Right hindlimb (tissue), 1 donor: Measurements from ENCODE around the gene ESYT3.
A peak's percentile ranks its signal among the peaks of the same experiment; 100 is the strongest.

ENCODE experiments used
- DNase-seq: peaks from one replicate; pipeline ENCODE4 v3.0.0-alpha.2; 2018

Gene ESYT3

GRCh38 chr3:138434276-138434874 is at the start of gene ESYT3:
Gene ESYT3 (plus strand): TSS chr3:138434616. CDS start chr3:138434799, 183 bp downstream.
- DNase-seq = peak; percentile 75

GRCh38 chr3:138384976-138385375 is 49.4 kb upstream of the ESYT3 start:
- DNase-seq = no peak

GRCh38 chr3:138389144-138389601 is 45.2 kb upstream of the ESYT3 start:
- no peak for DNase-seq

- no peak for DNase-seq
Observed at GRCh38 chr3:138389841-138390581, 44.4 kb upstream of the ESYT3 start.

- no peak for DNase-seq
Observed at GRCh38 chr3:138390582-138390932, 43.9 kb upstream of the ESYT3 start.

GRCh38 chr3:138394156-138394555 is 40.3 kb upstream of the ESYT3 start:
- no peak for DNase-seq

GRCh38 chr3:138394686-138395085 is 39.7 kb upstream of the ESYT3 start:
- no peak for DNase-seq

GRCh38 chr3:138395865-138396751 is 38.3 kb upstream of the ESYT3 start:
- no peak for DNase-seq

GRCh38 chr3:138396752-138397410 is 37.5 kb upstream of the ESYT3 start:
- no peak for DNase-seq

GRCh38 chr3:138397983-138398382 is 36.4 kb upstream of the ESYT3 start:
- DNase-seq = no peak

GRCh38 chr3:138398791-138399575 is 35.4 kb upstream of the ESYT3 start:
- no peak for DNase-seq

- no peak for DNase-seq
Observed at GRCh38 chr3:138399766-138400165, 34.6 kb upstream of the ESYT3 start.

- DNase-seq = no peak
Observed at GRCh38 chr3:138400651-138401070, 33.8 kb upstream of the ESYT3 start.

- no peak for DNase-seq
Observed at GRCh38 chr3:138401834-138402233, 32.6 kb upstream of the ESYT3 start.

GRCh38 chr3:138404121-138404520 is 30.3 kb upstream of the ESYT3 start:
- DNase-seq = no peak

GRCh38 chr3:138405001-138405400 is 29.4 kb upstream of the ESYT3 start:
- no peak for DNase-seq

- DNase-seq = no peak
Observed at GRCh38 chr3:138405486-138405885, 28.9 kb upstream of the ESYT3 start.

- no peak for DNase-seq
Observed at GRCh38 chr3:138406606-138407005, 27.8 kb upstream of the ESYT3 start.

GRCh38 chr3:138407236-138407907 is 27.0 kb upstream of the ESYT3 start:
- no peak for DNase-seq

GRCh38 chr3:138408751-138409570 is 25.5 kb upstream of the ESYT3 start:
- DNase-seq = no peak
